ENCODE data around the gene CD96.

DNA sequence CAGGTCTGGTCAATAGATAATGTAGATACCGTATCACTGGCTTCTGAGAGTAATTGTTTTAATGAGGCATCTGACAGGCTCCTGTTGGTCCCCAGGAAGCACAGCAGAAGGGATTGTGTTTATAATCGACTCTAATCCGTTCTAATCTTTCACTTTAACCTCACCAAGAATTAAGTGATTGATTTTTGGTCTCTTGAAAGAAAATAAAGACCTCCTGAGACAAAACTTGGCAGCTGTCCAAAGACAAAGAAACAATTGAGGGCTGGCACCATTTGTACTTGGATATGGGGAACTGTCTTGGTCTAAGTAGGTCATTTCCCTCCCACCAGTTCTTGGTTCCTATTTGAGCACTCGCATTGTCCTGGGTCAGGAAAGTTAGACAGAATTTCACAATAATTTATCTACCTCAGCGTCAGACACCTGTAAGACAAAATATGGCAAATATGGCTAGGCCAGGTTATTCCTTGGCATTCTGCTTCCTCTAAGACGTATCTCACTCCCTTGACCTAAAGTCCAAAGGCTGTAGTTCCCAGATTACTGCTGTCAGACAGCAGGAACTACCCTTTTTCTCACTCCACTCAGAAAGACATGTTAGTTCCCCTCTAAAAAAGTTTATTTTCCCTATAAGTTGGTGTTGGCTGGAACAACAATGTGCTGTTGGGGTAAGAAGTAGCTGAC is 22.7 kb upstream of the CD96 start:
- TF ChIP-seq, protein P1, sequence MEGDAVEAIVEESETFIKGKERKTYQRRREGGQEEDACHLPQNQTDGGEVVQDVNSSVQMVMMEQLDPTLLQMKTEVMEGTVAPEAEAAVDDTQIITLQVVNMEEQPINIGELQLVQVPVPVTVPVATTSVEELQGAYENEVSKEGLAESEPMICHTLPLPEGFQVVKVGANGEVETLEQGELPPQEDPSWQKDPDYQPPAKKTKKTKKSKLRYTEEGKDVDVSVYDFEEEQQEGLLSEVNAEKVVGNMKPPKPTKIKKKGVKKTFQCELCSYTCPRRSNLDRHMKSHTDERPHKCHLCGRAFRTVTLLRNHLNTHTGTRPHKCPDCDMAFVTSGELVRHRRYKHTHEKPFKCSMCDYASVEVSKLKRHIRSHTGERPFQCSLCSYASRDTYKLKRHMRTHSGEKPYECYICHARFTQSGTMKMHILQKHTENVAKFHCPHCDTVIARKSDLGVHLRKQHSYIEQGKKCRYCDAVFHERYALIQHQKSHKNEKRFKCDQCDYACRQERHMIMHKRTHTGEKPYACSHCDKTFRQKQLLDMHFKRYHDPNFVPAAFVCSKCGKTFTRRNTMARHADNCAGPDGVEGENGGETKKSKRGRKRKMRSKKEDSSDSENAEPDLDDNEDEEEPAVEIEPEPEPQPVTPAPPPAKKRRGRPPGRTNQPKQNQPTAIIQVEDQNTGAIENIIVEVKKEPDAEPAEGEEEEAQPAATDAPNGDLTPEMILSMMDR (IDR thresholded peaks at IDR 0.05): no peak
- TF ChIP-seq POLR2A (IDR thresholded peaks at IDR 0.05): no peak

Measured in body of pancreas (tissue), 4 donors.